Ishikawa (cell line): ENCODE results near the gene THSD4.

ENCODE experiments used
- CEBPB ChIP-seq: IDR thresholded peaks from 2 replicates; pipeline ENCODE4 v1.6.1; 2012
- CREB1 ChIP-seq: IDR thresholded peaks from 2 replicates; pipeline ENCODE4 v1.6.1; 2012; ENCODE audit warnings: low read depth
- EGR1 ChIP-seq: IDR thresholded peaks from 2 replicates; pipeline ENCODE4 v1.6.1; 2012
- EP300 ChIP-seq: IDR thresholded peaks from 2 replicates; pipeline ENCODE4 v1.6.1; 2012; ENCODE audit warnings: borderline replicate concordance
- FOXM1 ChIP-seq: IDR thresholded peaks from 2 replicates; pipeline ENCODE4 v1.6.1; 2012; ENCODE audit warnings: low read depth, borderline replicate concordance
- MAX ChIP-seq: IDR thresholded peaks from 2 replicates; pipeline ENCODE4 v1.6.1; 2012
- NFIC ChIP-seq: IDR thresholded peaks from 2 replicates; pipeline ENCODE4 v1.6.1; 2012
- RAD21 ChIP-seq: IDR thresholded peaks from 2 replicates; pipeline ENCODE4 v1.6.1; 2012; ENCODE audit warnings: low read depth
- REST ChIP-seq: IDR thresholded peaks from 2 replicates; pipeline ENCODE4 v1.6.1; 2012; ENCODE audit warnings: low read depth, mild to moderate bottlenecking
- TAF1 ChIP-seq: IDR thresholded peaks from 2 replicates; pipeline ENCODE4 v1.6.1; 2012; ENCODE audit warnings: low read depth, mild to moderate bottlenecking
- TCF12 ChIP-seq: IDR thresholded peaks from 2 replicates; pipeline ENCODE4 v1.6.1; 2012; ENCODE audit warnings: low read depth
- TEAD4 ChIP-seq: IDR thresholded peaks from 2 replicates; pipeline ENCODE4 v1.6.1; 2012
- USF1 ChIP-seq: IDR thresholded peaks from 2 replicates; pipeline ENCODE4 v1.6.1; 2012
- YY1 ChIP-seq: IDR thresholded peaks from 2 replicates; pipeline ENCODE4 v1.6.1; 2012; ENCODE audit warnings: low read depth
- ZBTB7A ChIP-seq: IDR thresholded peaks from 2 replicates; pipeline ENCODE4 v1.6.1; 2012; ENCODE audit warnings: low read depth

Gene THSD4

GRCh38 chr15:71780115-71780976 is 665.1 kb downstream of the THSD4 start:
- TF ChIP-seq YY1: no peak
- peak; percentile 76 for TF ChIP-seq ZBTB7A
- TF ChIP-seq CREB1: no peak
- no peak for TF ChIP-seq EP300
- peak; percentile 69 for TF ChIP-seq RAD21

GRCh38 chr15:71781179-71781964 is 666.1 kb downstream of the THSD4 start:
- no peak for TF ChIP-seq CEBPB
- no peak for TF ChIP-seq FOXM1
- TF ChIP-seq EGR1: no peak
- no peak for TF ChIP-seq TCF12
- TF ChIP-seq TAF1: no peak
- no peak for TF ChIP-seq USF1
- no peak for TF ChIP-seq YY1
- TF ChIP-seq ZBTB7A: no peak
- TF ChIP-seq RAD21: no peak
- TF ChIP-seq CREB1: no peak
- no peak for TF ChIP-seq TEAD4

GRCh38 chr15:71781965-71782265 is 666.6 kb downstream of the THSD4 start:
- TF ChIP-seq USF1: no peak
- no peak for TF ChIP-seq TEAD4
- no peak for TF ChIP-seq NFIC
- TF ChIP-seq RAD21: no peak
- TF ChIP-seq TAF1: no peak
- TF ChIP-seq CREB1: no peak
- no peak for TF ChIP-seq TCF12
- TF ChIP-seq ZBTB7A: no peak
- TF ChIP-seq EP300: no peak
- no peak for TF ChIP-seq REST
- no peak for TF ChIP-seq CEBPB
- no peak for TF ChIP-seq MAX
- no peak for TF ChIP-seq YY1
- TF ChIP-seq FOXM1: no peak
- TF ChIP-seq EGR1: no peak

- TF ChIP-seq MAX (no peak), ZBTB7A (no peak), FOXM1 (no peak), YY1 (no peak), REST (no peak), TEAD4 (no peak), NFIC (no peak), CEBPB (no peak), TAF1 (no peak), USF1 (no peak), EGR1 (no peak), CREB1 (no peak)
Measured at GRCh38 chr15:71782422-71783165, 667.3 kb downstream of the THSD4 start.
